Measurements from ENCODE around the gene ASB1.

DNA sequence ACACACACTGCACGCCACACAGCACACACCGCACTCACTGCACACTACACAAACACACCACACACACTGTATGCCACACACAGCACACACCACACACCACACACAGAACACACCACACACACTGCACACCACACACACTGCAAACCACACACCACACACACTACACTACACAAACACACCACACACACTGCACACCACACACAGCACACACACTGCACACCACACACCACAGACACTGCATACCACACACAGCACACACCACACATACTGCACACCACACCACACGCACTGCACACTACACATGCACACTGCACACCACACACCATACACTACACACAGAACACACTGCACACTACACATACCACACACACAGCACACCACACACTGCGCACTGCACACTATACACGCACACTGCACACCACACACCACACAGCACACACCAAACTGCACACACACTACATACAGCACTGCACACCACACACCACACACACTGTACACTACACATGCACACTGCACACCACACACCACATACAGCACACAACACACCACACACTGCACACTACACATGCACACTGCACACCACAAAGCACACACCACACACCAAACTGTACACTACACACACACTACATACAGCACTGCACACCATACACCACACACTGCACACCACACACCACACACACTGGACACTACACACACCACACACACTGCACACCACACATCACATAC lies 59.6 kb downstream of the ASB1 start:
- TF ChIP-seq, protein P1, sequence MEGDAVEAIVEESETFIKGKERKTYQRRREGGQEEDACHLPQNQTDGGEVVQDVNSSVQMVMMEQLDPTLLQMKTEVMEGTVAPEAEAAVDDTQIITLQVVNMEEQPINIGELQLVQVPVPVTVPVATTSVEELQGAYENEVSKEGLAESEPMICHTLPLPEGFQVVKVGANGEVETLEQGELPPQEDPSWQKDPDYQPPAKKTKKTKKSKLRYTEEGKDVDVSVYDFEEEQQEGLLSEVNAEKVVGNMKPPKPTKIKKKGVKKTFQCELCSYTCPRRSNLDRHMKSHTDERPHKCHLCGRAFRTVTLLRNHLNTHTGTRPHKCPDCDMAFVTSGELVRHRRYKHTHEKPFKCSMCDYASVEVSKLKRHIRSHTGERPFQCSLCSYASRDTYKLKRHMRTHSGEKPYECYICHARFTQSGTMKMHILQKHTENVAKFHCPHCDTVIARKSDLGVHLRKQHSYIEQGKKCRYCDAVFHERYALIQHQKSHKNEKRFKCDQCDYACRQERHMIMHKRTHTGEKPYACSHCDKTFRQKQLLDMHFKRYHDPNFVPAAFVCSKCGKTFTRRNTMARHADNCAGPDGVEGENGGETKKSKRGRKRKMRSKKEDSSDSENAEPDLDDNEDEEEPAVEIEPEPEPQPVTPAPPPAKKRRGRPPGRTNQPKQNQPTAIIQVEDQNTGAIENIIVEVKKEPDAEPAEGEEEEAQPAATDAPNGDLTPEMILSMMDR (IDR thresholded peaks at IDR 0.05), result no peak
- TF ChIP-seq POLR2A (IDR thresholded peaks at IDR 0.05), result no peak

Data from body of pancreas (tissue), 4 donors.